GM23338 (cell line): Measurements from ENCODE around the gene KYNU. TPM values are rescaled to one million over a fixed set of nuclear protein-coding genes. Genes with fewer than 3 reads are reported as not detected.

Experiments used
- ATAC-seq: fragments of 200-7000 bp; cut with Tn5 transposase; 3 replicates; pipeline ENCODE4 v1.9.1; 2020
- DNase-seq: peaks from one replicate; pipeline ENCODE4 v3.0.0-alpha.2; 2015; ENCODE audit warnings: low spot score
- H2AFZ ChIP-seq: fragments of 200-600 bp; sonication (generic); 2 replicates; pipeline ENCODE4 v1.8.0; 2016; ENCODE audit warnings: antibody characterized with exemption, mild to moderate bottlenecking, moderate library complexity
- H3F3A ChIP-seq: fragments of 200-600 bp; sonication (generic); replicated peaks from 2 replicates; pipeline ENCODE4 v1.8.0; 2017; ENCODE audit warnings: antibody characterized with exemption, mixed run types, low read depth
- H3K27ac ChIP-seq: fragments of 200-600 bp; sonication (generic); 2 replicates; pipeline ENCODE4 v1.6.1; 2016; ENCODE audit warnings: low read depth
- H3K27me3 ChIP-seq: fragments of 200-600 bp; sonication (generic); 2 replicates; pipeline ENCODE4 v1.8.0; 2016; ENCODE audit warnings: mild to moderate bottlenecking, mixed run types, moderate library complexity; ENCODE audit not compliant: insufficient read depth
- H3K36me3 ChIP-seq: fragments of 200-600 bp; sonication (generic); 2 replicates; pipeline ENCODE4 v1.8.0; 2016; ENCODE audit warnings: mild to moderate bottlenecking; ENCODE audit not compliant: insufficient read depth
- H3K4me1 ChIP-seq: fragments of 200-600 bp; sonication (generic); 2 replicates; pipeline ENCODE4 v1.8.0; 2016; ENCODE audit warnings: mild to moderate bottlenecking, moderate library complexity; ENCODE audit not compliant: insufficient read depth
- H3K4me2 ChIP-seq: fragments of 200-600 bp; sonication (generic); 2 replicates; pipeline ENCODE4 v1.7.1; 2017; ENCODE audit warnings: mixed run types
- H3K4me3 ChIP-seq: fragments of 200-600 bp; sonication (generic); 2 replicates; pipeline ENCODE4 v1.6.1; 2016; ENCODE audit warnings: mixed run types
- H3K79me2 ChIP-seq: fragments of 200-600 bp; sonication (generic); replicated peaks from 2 replicates; pipeline ENCODE4 v1.8.0; 2017; ENCODE audit warnings: mild to moderate bottlenecking; ENCODE audit not compliant: insufficient read depth
- H3K9me2 ChIP-seq: fragments of 200-600 bp; sonication (generic); 2 replicates; pipeline ENCODE4 v1.8.0; 2017; ENCODE audit not compliant: insufficient read depth
- H4K20me1 ChIP-seq: fragments of 200-600 bp; sonication (generic); replicated peaks from 2 replicates; pipeline ENCODE4 v1.8.0; 2017; ENCODE audit warnings: mild to moderate bottlenecking; ENCODE audit not compliant: insufficient read depth
- H3K27ac Mint-ChIP-seq: 2 replicates; pipeline ENCODE4 v1.8.0; 2020; ENCODE audit warnings: inconsistent platforms, mild to moderate bottlenecking, moderate library complexity, mixed read lengths
- H3K27me3 Mint-ChIP-seq: 3 replicates; pipeline ENCODE4 v1.8.0; 2022; ENCODE audit warnings: low read depth, mild to moderate bottlenecking, moderate library complexity, mixed read lengths, inconsistent platforms; ENCODE audit not compliant: insufficient read depth, poor library complexity
- H3K36me3 Mint-ChIP-seq: 3 replicates; pipeline ENCODE4 v1.8.0; 2021; ENCODE audit warnings: low read depth, mild to moderate bottlenecking, inconsistent platforms, moderate library complexity, mixed read lengths
- H3K4me1 Mint-ChIP-seq: 3 replicates; pipeline ENCODE4 v1.8.0; 2020; ENCODE audit warnings: mild to moderate bottlenecking, inconsistent platforms, mixed read lengths
- H3K4me3 Mint-ChIP-seq: 3 replicates; pipeline ENCODE4 v1.8.0; 2021; ENCODE audit warnings: moderate library complexity, mild to moderate bottlenecking, inconsistent platforms, mixed read lengths
- H3K9me3 Mint-ChIP-seq: 3 replicates; pipeline ENCODE4 v1.8.0; 2020; ENCODE audit warnings: moderate library complexity, mild to moderate bottlenecking, inconsistent platforms, mixed read lengths
- CREB1 ChIP-seq: fragments of 250-450 bp; sonication (Bioruptor Pico); IDR thresholded peaks from 2 replicates; pipeline ENCODE4 v1.5.0; 2020; ENCODE audit warnings: low read depth, mild to moderate bottlenecking, moderate library complexity
- CTCF ChIP-seq, 2 experiments: fragments of 200-600 bp in 1 of 2; sonication (generic) in 1 of 2; conservative IDR thresholded peaks; 2 replicates each; pipeline versions ENCODE4 v1.5.1 to v1.6.1; 2016 to 2017; ENCODE audit warnings: antibody characterized with exemption in 2 of 2, low read depth in 2 of 2, mild to moderate bottlenecking in 2 of 2, moderate library complexity in 1 of 2
- EZH2 ChIP-seq: fragments of 200-600 bp; sonication (generic); IDR thresholded peaks from one replicate; pipeline ENCODE4 v1.8.0; 2017; ENCODE audit warnings: antibody characterized with exemption, mild to moderate bottlenecking, low read depth; ENCODE audit not compliant: unreplicated experiment
- EZH2phosphoT487 ChIP-seq: fragments of 200-600 bp; sonication (generic); IDR thresholded peaks from one replicate; pipeline ENCODE4 v1.8.1; 2018; ENCODE audit warnings: antibody characterized with exemption; ENCODE audit not compliant: unreplicated experiment
- NANOG ChIP-seq: IDR thresholded peaks from 2 replicates; pipeline ENCODE4 v1.6.1; 2016; ENCODE audit warnings: antibody characterized with exemption, borderline replicate concordance
- ZNF114 ChIP-seq: fragments of 250-450 bp; sonication (Bioruptor Pico); IDR thresholded peaks from 2 replicates; pipeline ENCODE4 v1.5.0; 2020; ENCODE audit warnings: mild to moderate bottlenecking, moderate library complexity
- polyA plus RNA-seq: library from polyadenylated mRNA; unstranded; fragments of >200 nt; fragmentation: Nextera tagmentation; extraction: Ambion mirVana; gene quantifications from 2 replicates; pipeline ENCODE4 v1.2.1, GENCODE V29; 2016
- total RNA-seq: library from RNA; depleted of rRNA; stranded (reverse); fragments of >200 nt; shearing (Covaris generic); gene quantifications from 2 replicates; pipeline ENCODE4 v1.2.3, GENCODE V29; 2014
- TF ChIP-seq, protein P1 (sequence below): IDR thresholded peaks from one replicate; pipeline ENCODE4 v1.6.1; 2018; ENCODE audit warnings: antibody characterized with exemption; ENCODE audit not compliant: unreplicated experiment
- TF ChIP-seq, protein P2 (sequence below): IDR thresholded peaks from 2 replicates; pipeline ENCODE4 v1.6.1; 2016; ENCODE audit warnings: antibody characterized with exemption

The KYNU gene
- total and polyA plus RNA-seq, 2 experiments from 2014 or later = 0.03 to 0.21 TPM

DNA sequence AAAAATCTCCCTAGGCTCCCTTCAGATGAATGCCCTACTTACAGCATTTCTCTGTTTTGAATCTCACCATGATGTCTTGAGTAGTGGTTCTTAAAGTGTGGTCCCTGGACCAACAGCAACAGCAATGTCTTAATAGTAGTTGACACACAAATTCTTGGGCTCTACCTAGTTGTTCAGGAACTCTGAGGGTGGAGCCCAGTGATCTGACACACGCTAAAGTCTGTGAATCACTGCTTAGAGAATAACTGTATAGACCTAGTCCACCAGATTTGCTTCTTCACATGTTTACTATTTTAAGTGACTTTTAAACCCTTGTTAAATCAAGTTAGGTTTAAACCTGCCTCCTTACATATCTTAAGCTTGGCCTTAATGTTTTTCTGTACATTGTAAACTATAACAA is 204.2 kb downstream of the KYNU start:
- Histone ChIP-seq H4K20me1 (no peaks in the 10 kb centered on the region), H3F3A (no peaks in the 10 kb centered on the region), H3K27ac (no peak overlapping the region), H3K4me1 (no peaks in the 10 kb centered on the region), H2AFZ (no peak overlapping the region), H3K79me2 (no peaks in the 10 kb centered on the region), H3K36me3 (no peaks in the 10 kb centered on the region), H3K4me3 (no peak overlapping the region), H3K4me2 (no peak overlapping the region), H3K9me2 (0 out of 2 replicates have a peak, but pooled peaks cover 3% of the 10 kb centered on the region), H3K27me3 (no peaks in the 10 kb centered on the region)
- no peak for ATAC-seq
- DNase-seq = no peak
- no peaks in the 10 kb centered on the region for H3K27me3 Mint-ChIP-seq
- no peak for TF ChIP-seq CREB1 (CRISPR knock-in tag)
- no peak for TF ChIP-seq EZH2
- TF ChIP-seq NANOG = no peak
- TF ChIP-seq, protein P1, sequence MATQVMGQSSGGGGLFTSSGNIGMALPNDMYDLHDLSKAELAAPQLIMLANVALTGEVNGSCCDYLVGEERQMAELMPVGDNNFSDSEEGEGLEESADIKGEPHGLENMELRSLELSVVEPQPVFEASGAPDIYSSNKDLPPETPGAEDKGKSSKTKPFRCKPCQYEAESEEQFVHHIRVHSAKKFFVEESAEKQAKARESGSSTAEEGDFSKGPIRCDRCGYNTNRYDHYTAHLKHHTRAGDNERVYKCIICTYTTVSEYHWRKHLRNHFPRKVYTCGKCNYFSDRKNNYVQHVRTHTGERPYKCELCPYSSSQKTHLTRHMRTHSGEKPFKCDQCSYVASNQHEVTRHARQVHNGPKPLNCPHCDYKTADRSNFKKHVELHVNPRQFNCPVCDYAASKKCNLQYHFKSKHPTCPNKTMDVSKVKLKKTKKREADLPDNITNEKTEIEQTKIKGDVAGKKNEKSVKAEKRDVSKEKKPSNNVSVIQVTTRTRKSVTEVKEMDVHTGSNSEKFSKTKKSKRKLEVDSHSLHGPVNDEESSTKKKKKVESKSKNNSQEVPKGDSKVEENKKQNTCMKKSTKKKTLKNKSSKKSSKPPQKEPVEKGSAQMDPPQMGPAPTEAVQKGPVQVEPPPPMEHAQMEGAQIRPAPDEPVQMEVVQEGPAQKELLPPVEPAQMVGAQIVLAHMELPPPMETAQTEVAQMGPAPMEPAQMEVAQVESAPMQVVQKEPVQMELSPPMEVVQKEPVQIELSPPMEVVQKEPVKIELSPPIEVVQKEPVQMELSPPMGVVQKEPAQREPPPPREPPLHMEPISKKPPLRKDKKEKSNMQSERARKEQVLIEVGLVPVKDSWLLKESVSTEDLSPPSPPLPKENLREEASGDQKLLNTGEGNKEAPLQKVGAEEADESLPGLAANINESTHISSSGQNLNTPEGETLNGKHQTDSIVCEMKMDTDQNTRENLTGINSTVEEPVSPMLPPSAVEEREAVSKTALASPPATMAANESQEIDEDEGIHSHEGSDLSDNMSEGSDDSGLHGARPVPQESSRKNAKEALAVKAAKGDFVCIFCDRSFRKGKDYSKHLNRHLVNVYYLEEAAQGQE = no peak
- TF ChIP-seq, protein P2, sequence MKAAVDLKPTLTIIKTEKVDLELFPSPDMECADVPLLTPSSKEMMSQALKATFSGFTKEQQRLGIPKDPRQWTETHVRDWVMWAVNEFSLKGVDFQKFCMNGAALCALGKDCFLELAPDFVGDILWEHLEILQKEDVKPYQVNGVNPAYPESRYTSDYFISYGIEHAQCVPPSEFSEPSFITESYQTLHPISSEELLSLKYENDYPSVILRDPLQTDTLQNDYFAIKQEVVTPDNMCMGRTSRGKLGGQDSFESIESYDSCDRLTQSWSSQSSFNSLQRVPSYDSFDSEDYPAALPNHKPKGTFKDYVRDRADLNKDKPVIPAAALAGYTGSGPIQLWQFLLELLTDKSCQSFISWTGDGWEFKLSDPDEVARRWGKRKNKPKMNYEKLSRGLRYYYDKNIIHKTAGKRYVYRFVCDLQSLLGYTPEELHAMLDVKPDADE = no peak
- no peak for TF ChIP-seq CTCF (conservative IDR thresholded peaks at IDR 0.05; ENCODE audit: low read depth in 2 of 2)
- TF ChIP-seq EZH2phosphoT487 = no peak
- H3K36me3 Mint-ChIP-seq = peaks cover 2% of the 10 kb centered on the region; the same call in 2 of the 3 replicates
- no peak overlapping the region for H3K4me3 Mint-ChIP-seq
- H3K4me1 Mint-ChIP-seq = no peaks in the 10 kb centered on the region
- no peak overlapping the region for H3K27ac Mint-ChIP-seq
- H3K9me3 Mint-ChIP-seq = peaks cover 2% of the 10 kb centered on the region

GRCh38 chr2:143083636-143084035 is 206.2 kb downstream of the KYNU start:
- Histone ChIP-seq H3K79me2 (no peaks in the 10 kb centered on the region), H3K4me2 (no peak overlapping the region), H3K36me3 (no peaks in the 10 kb centered on the region), H3K9me2 (0 out of 2 replicates have a peak, but pooled peaks cover 12% of the 10 kb centered on the region), H3F3A (no peaks in the 10 kb centered on the region), H3K4me1 (no peaks in the 10 kb centered on the region), H2AFZ (no peak overlapping the region), H3K27me3 (no peaks in the 10 kb centered on the region), H3K4me3 (no peak overlapping the region), H4K20me1 (no peaks in the 10 kb centered on the region), H3K27ac (no peak overlapping the region)
- H3K4me3 Mint-ChIP-seq = no peak overlapping the region
- ATAC-seq = no peak
- H3K4me1 Mint-ChIP-seq = no peaks in the 10 kb centered on the region
- no peak for DNase-seq
- no peaks in the 10 kb centered on the region for H3K27me3 Mint-ChIP-seq
- no peaks in the 10 kb centered on the region for H3K36me3 Mint-ChIP-seq
- H3K9me3 Mint-ChIP-seq = no peaks in the 10 kb centered on the region; the same call in 2 of the 3 replicates
- H3K27ac Mint-ChIP-seq = no peak overlapping the region
- TF ChIP-seq EZH2phosphoT487 = no peak
- TF ChIP-seq CTCF (conservative IDR thresholded peaks at IDR 0.05; ENCODE audit: low read depth in 2 of 2) = no peak
- no peak for TF ChIP-seq ZNF114 (CRISPR knock-in tag)
